Panc1 (cell line): ENCODE data around the gene IL13RA1. TPM values are rescaled to one million over a fixed set of nuclear protein-coding genes. Genes with fewer than 3 reads are reported as not detected.

Experiments
- ATAC-seq: fragments of 200-7000 bp; cut with Tn5 transposase; 2 replicates; pipeline ENCODE4 v1.9.1; 2020; ENCODE audit warnings: mild to moderate bottlenecking, moderate library complexity
- BruUV-seq: library from RNA; stranded (reverse); fragments of 400-500 nt; replicated peaks from 2 replicates; lab custom pipeline; 2021; lab: Mats Ljungman, UMichigan
- CTCF ChIA-PET: fragments of 300-600 bp; sonication (Branson Sonifier 250); formaldehyde crosslinking; loops from one replicate; lab custom pipeline; 2022; ENCODE audit warnings: antibody characterized with exemption; lab: Charles Lee
- POLR2A ChIA-PET: fragments of 300-600 bp; sonication (Branson Sonifier 250); formaldehyde crosslinking; loops from one replicate; lab custom pipeline; 2022; ENCODE audit warnings: antibody characterized with exemption; lab: Charles Lee
- DNase-seq: peaks from one replicate; pipeline ENCODE4 v3.0.0-alpha.2; 2010; ENCODE audit warnings: low read depth, low spot score
- H3K27ac ChIP-seq: 2 replicates; pipeline ENCODE4 v1.5.1; 2011; ENCODE audit warnings: mild to moderate bottlenecking, low read length, inconsistent platforms
- H3K27me3 ChIP-seq: fragments of 200-500 bp; sonication (Bioruptor generic); 2 replicates; pipeline ENCODE4 v1.6.0; 2014; ENCODE audit warnings: low read length, inconsistent platforms; ENCODE audit not compliant: control insufficient read depth, insufficient read depth
- H3K36me3 ChIP-seq: fragments of 200-500 bp; sonication (Bioruptor generic); 2 replicates; pipeline ENCODE4 v1.5.1; 2014; ENCODE audit warnings: inconsistent platforms, mild to moderate bottlenecking, low read length, moderate library complexity; ENCODE audit not compliant: control insufficient read depth, insufficient read depth
- H3K4me1 ChIP-seq: 2 replicates; pipeline ENCODE4 v1.5.1; 2011; ENCODE audit warnings: inconsistent platforms, mild to moderate bottlenecking, low read length, moderate library complexity; ENCODE audit not compliant: control insufficient read depth, insufficient read depth
- H3K4me3 ChIP-seq, 2 experiments: 2 replicates each; pipeline ENCODE4 v1.5.1; 2011 to 2012; ENCODE audit warnings: low read depth in 2 of 2, low read length in 2 of 2, mild to moderate bottlenecking in 2 of 2, inconsistent platforms in 1 of 2, moderate library complexity in 1 of 2
- H3K9me3 ChIP-seq: fragments of 200-500 bp; sonication (Bioruptor generic); 2 replicates; pipeline ENCODE4 v1.5.1; 2014; ENCODE audit warnings: low read depth, mild to moderate bottlenecking, inconsistent platforms, low read length, moderate library complexity; ENCODE audit not compliant: control insufficient read depth, insufficient read depth
- POLR2AphosphoS5 ChIP-seq: IDR thresholded peaks from 2 replicates; pipeline ENCODE4 v1.6.1; 2012; ENCODE audit warnings: mild to moderate bottlenecking, low read depth, low read length, moderate library complexity
- REST ChIP-seq, 2 experiments: IDR thresholded peaks; 2 replicates each; pipeline ENCODE4 v1.6.1; 2011 to 2012; ENCODE audit warnings: low read depth in 2 of 2, control low read depth in 1 of 2, low read length in 1 of 2, mild to moderate bottlenecking in 1 of 2, moderate library complexity in 1 of 2; ENCODE audit not compliant: insufficient read depth in 1 of 2
- SIN3A ChIP-seq: IDR thresholded peaks from 2 replicates; pipeline ENCODE4 v1.6.1; 2012; ENCODE audit warnings: low read depth, mild to moderate bottlenecking, low read length, moderate library complexity, borderline replicate concordance; ENCODE audit not compliant: insufficient read depth
- TCF7L2 ChIP-seq: IDR thresholded peaks from 2 replicates; pipeline ENCODE4 v1.6.1; 2011; ENCODE audit warnings: mild to moderate bottlenecking, low read depth, low read length, inconsistent platforms
- in situ Hi-C: cut with HindIII; loops from 2 replicates; pipeline ENCODE4 v1.10.0; 2016; ENCODE audit warnings: low sequenced_read_pairs, low pct_unique_long_range_greater_than_20kb
- intact Hi-C: fragments of 100-400 bp; cut with micrococcal nuclease; formaldehyde crosslinking; loops from one replicate; pipeline ENCODE4 v1.10.0; 2022; ENCODE audit not compliant: unreplicated experiment
- total RNA-seq: library from RNA; stranded (reverse); gene quantifications from one replicate; pipeline ENCODE4 v1.2.1, GENCODE V29; 2021; ENCODE audit not compliant: unreplicated experiment
- TF ChIP-seq, protein P1 (sequence below): fragments of 450-650 bp; IDR thresholded peaks from 2 replicates; pipeline ENCODE4 v1.5.1; 2017; ENCODE audit warnings: mild to moderate bottlenecking

Gene IL13RA1
- total RNA-seq, 1 experiment from 2014 or later: 191 TPM

DNA sequence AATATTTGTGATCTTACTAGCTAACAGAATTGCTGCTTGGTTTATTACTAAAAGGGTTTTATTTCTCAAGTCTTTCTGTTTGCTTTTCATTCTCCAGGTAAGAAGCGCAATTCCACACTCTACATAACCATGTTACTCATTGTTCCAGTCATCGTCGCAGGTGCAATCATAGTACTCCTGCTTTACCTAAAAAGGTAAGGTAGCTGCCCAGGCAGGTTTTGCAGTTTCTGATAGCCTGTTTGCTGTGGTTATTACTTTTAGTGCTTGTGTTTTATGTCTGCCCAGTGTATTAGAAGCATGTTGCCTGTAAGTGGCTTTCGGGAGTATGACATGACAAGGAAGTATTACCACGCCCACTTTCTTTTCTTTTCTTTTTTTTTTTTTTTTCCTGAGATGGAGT, 46.4 kb downstream of the IL13RA1 start:
- H3K4me1 ChIP-seq: no peaks in the 10 kb centered on the region
- TF ChIP-seq TCF7L2: no peak
- TF ChIP-seq SIN3A: no peak
- no peak for TF ChIP-seq REST (IDR thresholded peaks at IDR 0.05; ENCODE audit: insufficient read depth in 1 of 2, low read depth in 2 of 2, low read length in 1 of 2)
- TF ChIP-seq, protein P1, sequence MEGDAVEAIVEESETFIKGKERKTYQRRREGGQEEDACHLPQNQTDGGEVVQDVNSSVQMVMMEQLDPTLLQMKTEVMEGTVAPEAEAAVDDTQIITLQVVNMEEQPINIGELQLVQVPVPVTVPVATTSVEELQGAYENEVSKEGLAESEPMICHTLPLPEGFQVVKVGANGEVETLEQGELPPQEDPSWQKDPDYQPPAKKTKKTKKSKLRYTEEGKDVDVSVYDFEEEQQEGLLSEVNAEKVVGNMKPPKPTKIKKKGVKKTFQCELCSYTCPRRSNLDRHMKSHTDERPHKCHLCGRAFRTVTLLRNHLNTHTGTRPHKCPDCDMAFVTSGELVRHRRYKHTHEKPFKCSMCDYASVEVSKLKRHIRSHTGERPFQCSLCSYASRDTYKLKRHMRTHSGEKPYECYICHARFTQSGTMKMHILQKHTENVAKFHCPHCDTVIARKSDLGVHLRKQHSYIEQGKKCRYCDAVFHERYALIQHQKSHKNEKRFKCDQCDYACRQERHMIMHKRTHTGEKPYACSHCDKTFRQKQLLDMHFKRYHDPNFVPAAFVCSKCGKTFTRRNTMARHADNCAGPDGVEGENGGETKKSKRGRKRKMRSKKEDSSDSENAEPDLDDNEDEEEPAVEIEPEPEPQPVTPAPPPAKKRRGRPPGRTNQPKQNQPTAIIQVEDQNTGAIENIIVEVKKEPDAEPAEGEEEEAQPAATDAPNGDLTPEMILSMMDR: no peak
- TF ChIP-seq POLR2AphosphoS5: no peak
- ChIA-PET POLR2A (interaction anchor here (0.6 kb wide), 1 partner anchor 229 kb away, joined by 3 read pairs; no protein-coding TSS in a partner anchor), CTCF (no interaction called here)
- no peak overlapping the region for H3K27ac ChIP-seq
- DNase-seq: no peak
- no peaks in the 10 kb centered on the region for H3K9me3 ChIP-seq
- no peak overlapping the region for H3K4me3 ChIP-seq
- intact Hi-C loops (no loop called here), in situ Hi-C loops (no loop called here)
- ATAC-seq: no peak
- H3K36me3 ChIP-seq: peaks cover 12% of the 10 kb centered on the region
- no TSS peak for BruUV-seq
- no peaks in the 10 kb centered on the region for H3K27me3 ChIP-seq

DNA sequence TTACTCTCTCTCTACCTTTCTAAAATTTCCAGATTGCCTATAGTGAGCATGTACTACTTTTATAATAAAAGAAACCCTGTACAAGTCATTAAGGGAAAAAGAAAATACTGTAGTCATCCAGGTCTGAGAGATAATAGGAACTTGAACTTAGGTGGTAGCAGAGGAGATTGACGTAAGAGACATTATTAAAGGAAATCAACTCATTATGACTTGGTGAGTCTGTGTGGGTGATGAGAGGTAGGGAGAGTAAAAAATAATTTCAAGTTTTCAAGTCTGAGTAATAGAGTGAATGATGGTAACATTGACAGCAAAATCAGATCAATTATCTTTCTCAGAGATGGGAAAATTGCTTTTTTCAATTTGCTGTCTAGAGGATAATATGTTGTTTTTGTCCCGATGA, 52.2 kb downstream of the IL13RA1 start:
- in situ Hi-C loops (no loop called here), intact Hi-C loops (no loop called here)
- no peak for TF ChIP-seq POLR2AphosphoS5
- TF ChIP-seq, protein P1: no peak
- TF ChIP-seq TCF7L2: no peak
- no peak for TF ChIP-seq REST (IDR thresholded peaks at IDR 0.05; ENCODE audit: insufficient read depth in 1 of 2, low read depth in 2 of 2, low read length in 1 of 2)
- no peak for TF ChIP-seq SIN3A
- H3K36me3 ChIP-seq: peaks cover 15% of the 10 kb centered on the region
- no peaks in the 10 kb centered on the region for H3K4me1 ChIP-seq
- ATAC-seq: no peak
- H3K27ac ChIP-seq: no peak overlapping the region
- no peak for DNase-seq
- no TSS peak for BruUV-seq
- no peak overlapping the region for H3K4me3 ChIP-seq
- ChIA-PET CTCF (no interaction called here), POLR2A (no interaction called here)
- H3K9me3 ChIP-seq: no peaks in the 10 kb centered on the region
- no peaks in the 10 kb centered on the region for H3K27me3 ChIP-seq
